Testis (tissue), 2 donors: ENCODE measurements around the gene CHPF.

Source experiments
- CTCF ChIP-seq, 3 experiments: fragments of 450-650 bp in 2 of 3; fragments of 200-600 bp in 1 of 3; sonication (generic) in 1 of 3; IDR thresholded peaks; one replicate each; pipeline ENCODE4 v1.5.1; 2016 to 2019; ENCODE audit warnings: antibody characterized with exemption in 3 of 3, mild to moderate bottlenecking in 2 of 3, moderate library complexity in 1 of 3
- POLR2A ChIP-seq: fragments of 450-650 bp; IDR thresholded peaks from one replicate; pipeline ENCODE4 v1.6.1; 2017; ENCODE audit warnings: antibody characterized with exemption, mild to moderate bottlenecking, moderate library complexity

GRCh38 chr2:219569635-219570034 lies 26.0 kb upstream of the CHPF start:
- no peak for TF ChIP-seq CTCF (IDR thresholded peaks at IDR 0.05)
- no peak for TF ChIP-seq POLR2A
